ENCODE results near the gene ANKS1A. TPM values are rescaled to one million over a fixed set of nuclear protein-coding genes. Genes with fewer than 3 reads are reported as not detected.

ANKS1A gene, protein sequence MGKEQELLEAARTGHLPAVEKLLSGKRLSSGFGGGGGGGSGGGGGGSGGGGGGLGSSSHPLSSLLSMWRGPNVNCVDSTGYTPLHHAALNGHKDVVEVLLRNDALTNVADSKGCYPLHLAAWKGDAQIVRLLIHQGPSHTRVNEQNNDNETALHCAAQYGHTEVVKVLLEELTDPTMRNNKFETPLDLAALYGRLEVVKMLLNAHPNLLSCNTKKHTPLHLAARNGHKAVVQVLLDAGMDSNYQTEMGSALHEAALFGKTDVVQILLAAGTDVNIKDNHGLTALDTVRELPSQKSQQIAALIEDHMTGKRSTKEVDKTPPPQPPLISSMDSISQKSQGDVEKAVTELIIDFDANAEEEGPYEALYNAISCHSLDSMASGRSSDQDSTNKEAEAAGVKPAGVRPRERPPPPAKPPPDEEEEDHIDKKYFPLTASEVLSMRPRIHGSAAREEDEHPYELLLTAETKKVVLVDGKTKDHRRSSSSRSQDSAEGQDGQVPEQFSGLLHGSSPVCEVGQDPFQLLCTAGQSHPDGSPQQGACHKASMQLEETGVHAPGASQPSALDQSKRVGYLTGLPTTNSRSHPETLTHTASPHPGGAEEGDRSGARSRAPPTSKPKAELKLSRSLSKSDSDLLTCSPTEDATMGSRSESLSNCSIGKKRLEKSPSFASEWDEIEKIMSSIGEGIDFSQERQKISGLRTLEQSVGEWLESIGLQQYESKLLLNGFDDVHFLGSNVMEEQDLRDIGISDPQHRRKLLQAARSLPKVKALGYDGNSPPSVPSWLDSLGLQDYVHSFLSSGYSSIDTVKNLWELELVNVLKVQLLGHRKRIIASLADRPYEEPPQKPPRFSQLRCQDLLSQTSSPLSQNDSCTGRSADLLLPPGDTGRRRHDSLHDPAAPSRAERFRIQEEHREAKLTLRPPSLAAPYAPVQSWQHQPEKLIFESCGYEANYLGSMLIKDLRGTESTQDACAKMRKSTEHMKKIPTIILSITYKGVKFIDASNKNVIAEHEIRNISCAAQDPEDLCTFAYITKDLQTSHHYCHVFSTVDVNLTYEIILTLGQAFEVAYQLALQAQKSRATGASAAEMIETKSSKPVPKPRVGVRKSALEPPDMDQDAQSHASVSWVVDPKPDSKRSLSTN
- 7.4 and 9.1 TPM in 2 replicates for total RNA-seq

DNA sequence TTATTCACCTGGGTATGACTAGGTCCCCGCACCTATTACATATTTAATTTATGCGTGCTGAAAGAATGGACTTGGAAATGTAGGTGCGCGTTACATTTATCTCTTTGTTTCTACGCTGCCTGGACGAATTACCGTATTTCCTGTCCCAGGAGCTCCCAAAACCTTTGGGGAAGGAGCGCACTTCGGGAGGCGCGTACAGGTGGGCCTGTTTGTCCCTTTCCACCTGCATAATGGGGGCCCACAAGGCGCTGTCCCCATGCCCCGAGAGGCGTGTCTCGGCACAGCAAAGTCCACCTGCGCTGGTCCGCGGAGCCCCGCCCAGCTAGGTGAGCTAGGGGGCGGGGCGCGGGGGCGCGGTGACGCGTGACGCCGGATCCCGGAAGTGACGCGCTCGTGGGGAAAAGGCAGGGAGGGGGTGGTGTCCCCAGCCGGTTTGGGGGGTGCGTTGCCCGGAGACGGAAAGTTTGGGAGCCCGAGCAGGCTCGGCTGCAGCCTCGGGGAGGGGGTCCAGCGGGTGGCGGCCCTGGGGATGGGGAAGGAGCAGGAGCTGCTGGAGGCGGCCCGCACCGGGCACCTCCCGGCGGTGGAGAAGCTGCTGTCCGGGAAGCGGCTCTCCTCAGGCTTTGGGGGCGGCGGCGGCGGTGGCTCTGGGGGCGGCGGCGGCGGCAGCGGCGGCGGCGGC lies at the start of gene ANKS1A:
ANKS1A (plus strand) TSS at position 382 of the 682 bp plus-strand sequence; CDS start at position 530, 148 bp downstream.

DNA sequence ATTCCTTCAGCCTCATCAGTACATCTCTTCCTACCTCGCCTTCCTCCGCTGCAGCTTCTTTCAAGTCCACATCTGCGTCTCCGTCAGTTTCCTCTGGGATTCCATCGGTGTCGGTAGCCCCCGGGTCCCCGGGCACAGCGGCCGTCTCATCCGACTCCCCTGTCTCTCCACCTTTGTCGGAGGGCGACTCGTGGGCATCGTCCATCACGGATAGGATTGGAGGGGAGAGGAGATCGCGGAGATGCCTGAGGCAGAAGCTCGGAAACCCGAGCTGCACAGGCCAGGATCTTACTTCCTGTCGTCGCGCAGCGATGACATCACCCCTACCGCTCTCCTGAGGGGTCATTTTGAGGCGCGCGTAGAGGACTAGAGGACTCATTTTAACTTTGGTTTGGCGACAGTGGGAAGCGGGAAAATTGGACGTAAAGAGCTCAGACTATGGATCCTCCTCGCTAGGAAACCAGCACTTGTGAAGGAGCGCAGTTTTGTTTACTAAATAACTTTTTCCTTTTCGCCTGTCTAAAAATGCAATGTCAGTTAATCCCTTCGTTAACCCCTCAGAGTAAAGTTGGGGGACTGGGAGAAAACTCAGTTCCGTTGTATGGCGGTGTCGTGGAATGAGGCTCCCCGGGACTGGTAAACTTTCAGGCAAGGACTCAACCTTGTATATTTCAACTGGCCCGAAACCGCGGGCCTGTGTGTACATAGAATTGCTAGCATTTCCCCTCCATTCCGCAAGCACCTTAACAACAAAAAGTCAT lies 1.1 kb upstream of the ANKS1A start, which contains the start of gene TAF11:
TAF11 (minus strand) TSS at position 290 of the 761 bp plus-strand sequence; CDS start at position 205, 85 bp downstream.

Small RNAs within 50 kb of the gene (small RNA-seq; reads per million reads assigned to genes)
- gene AL138721.1: not detected

Other genes with a start within 250 kb of the ANKS1A start
- gene ILRUN, start 192.5 kb upstream of the ANKS1A start, total RNA-seq: 36.2 and 41.3 TPM in 2 replicates
- 62.7 and 71.5 TPM in 2 replicates for gene SNRPC, start 131.8 kb upstream of the ANKS1A start, total RNA-seq
- 8.2 and 11.2 TPM in 2 replicates for gene BLTP3A, start 97.2 kb upstream of the ANKS1A start, total RNA-seq
- gene TAF11, start 1.2 kb upstream of the ANKS1A start, total RNA-seq: 15.3 and 23.0 TPM in 2 replicates

Data from articular chondrocyte of knee joint (primary cell).